Measurements from ENCODE around the gene FNDC11.

The FNDC11 gene

DNA sequence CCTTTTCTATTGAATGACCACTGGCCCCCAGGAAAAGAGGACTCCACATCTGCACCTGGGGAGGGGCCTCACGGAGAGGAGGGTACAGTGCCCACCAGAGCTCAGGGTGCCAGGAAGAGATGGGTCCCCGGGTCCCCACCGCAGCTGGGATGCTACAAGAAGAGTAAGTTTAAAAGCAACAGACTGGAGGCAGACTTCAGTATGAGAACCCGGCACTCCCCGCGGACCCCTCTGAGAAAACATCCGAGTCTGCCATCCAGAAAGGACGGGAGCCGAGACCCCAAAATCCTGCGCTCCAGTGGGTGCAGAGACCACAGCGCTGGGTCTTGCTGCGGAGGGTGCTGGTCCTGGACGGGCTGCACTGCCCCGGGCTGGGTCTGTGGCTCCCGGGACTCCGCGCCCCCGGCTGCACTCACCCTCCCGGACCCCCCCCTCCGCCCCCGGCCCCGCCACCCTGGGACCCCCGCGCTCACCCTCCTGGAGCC lies 19.7 kb downstream of the FNDC11 start:
- peak overlapping the region; percentile 77 for H3K4me3 ChIP-seq (ENCODE audit: insufficient read depth, low read depth, low read length, poor library complexity, severe bottlenecking)
- peaks cover 3% of the 10 kb centered on the region for H3K36me3 ChIP-seq (ENCODE audit: control insufficient read depth, insufficient read depth, low read length)
- no peaks in the 10 kb centered on the region for H3K9me3 ChIP-seq (ENCODE audit: control insufficient read depth, low read length)
- H3K27ac ChIP-seq (ENCODE audit: insufficient read depth, low read length, poor library complexity, severe bottlenecking) = peak overlapping the region; percentile 62
- no peaks in the 10 kb centered on the region for H3K27me3 ChIP-seq (replicated peaks; ENCODE audit: control insufficient read depth, insufficient read depth, low read length, poor library complexity, severe bottlenecking)
- DNase-seq = no peak
- peaks cover 19% of the 10 kb centered on the region for H3K4me1 ChIP-seq (ENCODE audit: control insufficient read depth, insufficient read depth, low read length, poor library complexity, severe bottlenecking)

DNA sequence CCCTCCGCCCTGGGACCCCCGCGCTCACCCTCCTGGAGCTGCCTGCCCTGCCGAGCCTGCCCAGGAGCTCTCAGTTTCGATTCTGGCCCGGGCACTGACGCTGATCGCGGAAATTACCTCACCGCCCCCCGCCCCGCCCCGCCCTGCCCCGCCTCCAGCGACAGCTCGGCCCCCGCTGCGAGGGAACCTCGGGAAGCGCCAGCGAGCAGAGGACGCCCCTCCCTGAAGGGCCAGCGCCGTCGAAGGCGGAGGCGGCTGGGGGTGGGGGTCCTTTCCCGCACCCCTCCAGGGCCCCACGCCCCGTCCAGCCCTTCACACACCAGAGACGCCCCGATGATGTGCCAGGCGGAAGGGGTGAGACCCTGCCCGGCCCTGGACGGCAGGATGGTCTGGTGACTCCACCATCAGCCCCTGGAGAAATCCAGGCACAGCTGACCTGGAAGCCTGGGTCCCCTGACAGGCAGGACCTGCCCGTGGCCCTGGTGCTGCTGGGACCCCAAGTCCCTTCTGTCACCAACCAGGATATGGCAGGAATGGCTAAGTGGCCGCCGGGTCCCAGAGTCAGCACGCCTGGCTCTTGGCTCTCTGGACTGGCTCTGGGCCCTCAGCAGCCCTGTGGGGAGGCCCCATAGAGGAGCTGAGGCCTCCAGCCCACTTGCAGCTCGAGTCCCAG lies 20.3 kb downstream of the FNDC11 start, which contains the start of gene HELZ2:
Gene HELZ2 (minus strand): TSS at position 84 of the 673 bp plus-strand sequence. CDS start 1,854 bp downstream, outside the sequence.
- H3K4me3 ChIP-seq (ENCODE audit: insufficient read depth, low read depth, low read length, poor library complexity, severe bottlenecking) = peak within 1 kb of the TSS; percentile 77
- peak within 1 kb of the TSS; percentile 62 for H3K27ac ChIP-seq (ENCODE audit: insufficient read depth, low read length, poor library complexity, severe bottlenecking)
- peak; percentile 57 to 67 (median 59) for DNase-seq
- no peaks in the 10 kb centered on the region for H3K9me3 ChIP-seq (ENCODE audit: control insufficient read depth, low read length)
- H3K36me3 ChIP-seq (ENCODE audit: control insufficient read depth, insufficient read depth, low read length) = peaks cover 3% of the 10 kb centered on the region
- no peaks in the 10 kb centered on the region for H3K27me3 ChIP-seq (replicated peaks; ENCODE audit: control insufficient read depth, insufficient read depth, low read length, poor library complexity, severe bottlenecking)
- H3K4me1 ChIP-seq (ENCODE audit: control insufficient read depth, insufficient read depth, low read length, poor library complexity, severe bottlenecking) = peaks cover 13% of the 10 kb centered on the region

DNA sequence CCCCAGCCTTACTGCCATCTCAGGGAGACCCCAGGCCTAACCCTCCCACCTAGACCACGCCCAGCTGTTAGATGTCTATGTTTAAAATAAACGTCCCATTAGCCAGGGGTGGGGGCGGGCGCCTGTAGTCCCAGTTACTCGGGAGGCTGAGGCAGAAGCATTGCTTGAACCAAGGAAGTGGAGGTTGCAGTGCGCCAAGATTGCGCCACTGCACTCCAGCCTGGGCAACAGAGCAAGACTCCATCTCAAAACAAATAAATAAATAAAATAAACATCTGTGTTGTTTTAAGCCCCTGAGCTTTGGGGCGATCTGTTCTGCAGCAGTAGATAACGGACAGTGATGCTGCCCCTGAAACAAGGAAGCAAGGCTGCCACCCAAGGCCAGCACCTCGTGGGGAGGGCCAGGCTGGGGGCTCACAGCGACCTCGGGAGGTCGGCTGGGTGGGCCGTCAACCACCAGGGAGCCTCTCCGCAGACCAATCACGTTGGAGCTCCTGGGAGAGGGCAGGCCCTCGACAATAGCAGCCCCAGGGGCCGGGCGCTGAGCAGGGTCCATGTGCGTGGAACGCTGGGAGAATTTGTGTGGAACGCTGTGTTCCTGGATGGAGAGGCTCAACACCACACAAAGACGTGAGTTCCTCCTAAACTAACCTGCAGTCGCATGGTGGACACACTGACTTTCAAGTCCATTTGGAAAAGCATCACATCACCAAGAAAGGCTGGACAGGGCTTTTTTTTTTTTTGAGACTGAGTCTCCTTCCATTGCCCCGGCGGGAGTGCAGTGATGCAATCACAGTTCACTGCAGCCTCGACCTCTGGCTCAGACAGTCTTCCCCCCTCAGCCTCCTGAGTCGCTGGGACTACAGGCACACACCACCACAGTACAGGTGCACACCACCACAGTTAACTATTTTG lies 21.1 kb downstream of the FNDC11 start:
- peaks cover 8% of the 10 kb centered on the region for H3K4me1 ChIP-seq (ENCODE audit: control insufficient read depth, insufficient read depth, low read length, poor library complexity, severe bottlenecking)
- peaks cover 3% of the 10 kb centered on the region for H3K36me3 ChIP-seq (ENCODE audit: control insufficient read depth, insufficient read depth, low read length)
- no peak for DNase-seq
- H3K27me3 ChIP-seq (replicated peaks; ENCODE audit: control insufficient read depth, insufficient read depth, low read length, poor library complexity, severe bottlenecking) = no peaks in the 10 kb centered on the region
- H3K27ac ChIP-seq (ENCODE audit: insufficient read depth, low read length, poor library complexity, severe bottlenecking) = no peak overlapping the region
- H3K4me3 ChIP-seq (ENCODE audit: insufficient read depth, low read depth, low read length, poor library complexity, severe bottlenecking) = no peak overlapping the region
- H3K9me3 ChIP-seq (ENCODE audit: control insufficient read depth, low read length) = no peaks in the 10 kb centered on the region

DNA sequence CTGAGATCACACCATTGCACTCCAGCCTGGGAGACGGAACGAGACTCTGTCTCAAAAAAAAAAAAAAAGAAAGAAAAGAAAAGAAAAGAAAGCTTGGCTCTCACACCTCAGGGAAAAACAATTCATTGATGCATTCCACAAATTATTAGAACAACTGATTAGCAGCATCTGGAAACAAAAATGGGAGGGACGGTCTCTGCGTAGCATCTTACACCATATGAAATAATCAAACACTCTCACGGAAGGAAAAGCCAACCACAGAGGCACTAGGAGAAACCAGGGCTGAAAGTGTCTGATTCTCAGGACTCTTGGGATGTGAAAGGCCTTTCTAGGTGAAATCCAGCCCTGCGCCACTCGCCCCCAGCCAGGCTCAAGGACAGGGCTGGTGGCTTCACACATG lies 22.4 kb downstream of the FNDC11 start:
- no peaks in the 10 kb centered on the region for H3K27me3 ChIP-seq (replicated peaks; ENCODE audit: control insufficient read depth, insufficient read depth, low read length, poor library complexity, severe bottlenecking)
- H3K36me3 ChIP-seq (ENCODE audit: control insufficient read depth, insufficient read depth, low read length) = peaks cover 3% of the 10 kb centered on the region
- H3K4me3 ChIP-seq (ENCODE audit: insufficient read depth, low read depth, low read length, poor library complexity, severe bottlenecking) = no peak overlapping the region
- H3K4me1 ChIP-seq (ENCODE audit: control insufficient read depth, insufficient read depth, low read length, poor library complexity, severe bottlenecking) = peaks cover 8% of the 10 kb centered on the region
- H3K9me3 ChIP-seq (ENCODE audit: control insufficient read depth, low read length) = no peaks in the 10 kb centered on the region
- no peak for DNase-seq
- no peak overlapping the region for H3K27ac ChIP-seq (ENCODE audit: insufficient read depth, low read length, poor library complexity, severe bottlenecking)

DNA sequence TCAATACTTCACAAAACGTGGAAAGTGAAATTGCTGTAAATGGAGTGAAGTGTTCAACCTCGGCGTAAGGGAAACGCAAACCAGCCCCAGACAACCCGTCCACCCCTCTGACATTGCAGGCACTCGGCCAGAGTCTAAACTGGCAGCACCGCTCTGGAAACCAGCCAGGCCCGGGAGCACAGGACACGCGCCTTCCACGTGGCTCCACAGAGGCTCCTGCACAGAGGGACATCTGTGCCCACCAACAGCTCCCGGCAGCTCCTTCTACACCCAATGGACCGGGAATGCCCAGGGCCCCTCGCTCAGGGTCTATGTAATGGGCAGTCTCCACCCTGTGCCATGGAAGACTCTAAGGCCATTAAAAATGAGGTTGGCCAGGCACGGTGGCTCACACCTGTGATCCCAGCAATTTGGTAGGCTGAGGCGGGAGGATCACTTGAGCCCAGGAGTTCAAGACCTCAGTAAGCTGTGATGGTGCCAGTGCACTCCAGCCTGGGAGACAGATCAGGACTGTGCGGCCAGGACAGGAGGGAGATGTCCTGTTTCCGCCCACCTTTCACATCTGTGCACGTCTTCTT lies 23.4 kb downstream of the FNDC11 start:
- Histone ChIP-seq H3K4me1 (ENCODE audit: control insufficient read depth, insufficient read depth, low read length, poor library complexity, severe bottlenecking) (peaks cover 8% of the 10 kb centered on the region), H3K27me3 (replicated peaks; ENCODE audit: control insufficient read depth, insufficient read depth, low read length, poor library complexity, severe bottlenecking) (no peaks in the 10 kb centered on the region)
- DNase-seq = no peak

DNA sequence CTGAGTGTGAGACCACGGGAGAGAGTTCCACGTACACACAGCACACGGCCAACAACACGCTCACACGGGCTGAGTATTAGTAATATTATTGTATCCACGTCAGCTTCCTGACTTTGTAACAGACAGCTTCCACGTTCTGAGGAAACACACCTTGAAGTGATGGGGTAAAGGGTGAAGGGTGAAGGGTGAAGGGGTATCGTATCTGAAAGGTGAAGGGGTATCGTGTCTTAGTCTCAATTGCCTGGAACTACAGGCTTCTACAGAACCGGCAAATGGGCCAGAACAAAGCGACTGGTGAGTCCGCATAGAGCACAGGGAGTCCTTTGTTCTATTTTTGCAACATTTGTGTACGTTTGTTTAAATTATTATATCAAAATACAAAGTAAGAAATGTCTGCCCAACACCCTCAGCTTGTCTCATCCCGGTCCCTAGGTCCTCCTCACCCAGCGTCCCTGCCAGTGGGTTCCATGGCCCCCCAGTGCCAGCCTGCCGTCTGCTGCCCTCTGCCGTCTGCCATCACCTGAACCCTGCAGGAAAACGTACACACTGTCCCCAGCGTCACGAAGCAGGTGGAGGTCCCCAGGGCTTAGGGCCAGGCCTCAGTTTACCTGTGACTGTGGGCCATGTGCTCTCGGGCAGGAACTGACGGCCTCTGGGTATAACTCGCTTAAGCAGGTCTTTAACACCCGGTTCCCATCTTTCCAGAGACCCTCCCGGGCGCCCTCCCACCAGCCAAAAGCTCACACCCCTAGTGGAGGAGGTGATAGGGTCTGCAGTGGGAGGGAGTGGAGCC lies 24.5 kb downstream of the FNDC11 start:
- no peaks in the 10 kb centered on the region for H3K9me3 ChIP-seq (ENCODE audit: control insufficient read depth, low read length)
- H3K4me3 ChIP-seq (ENCODE audit: insufficient read depth, low read depth, low read length, poor library complexity, severe bottlenecking) = no peak overlapping the region
- DNase-seq = no peak
- no peak overlapping the region for H3K27ac ChIP-seq (ENCODE audit: insufficient read depth, low read length, poor library complexity, severe bottlenecking)
- H3K36me3 ChIP-seq (ENCODE audit: control insufficient read depth, insufficient read depth, low read length) = no peaks in the 10 kb centered on the region
- peaks cover 3% of the 10 kb centered on the region for H3K4me1 ChIP-seq (ENCODE audit: control insufficient read depth, insufficient read depth, low read length, poor library complexity, severe bottlenecking)
- H3K27me3 ChIP-seq (replicated peaks; ENCODE audit: control insufficient read depth, insufficient read depth, low read length, poor library complexity, severe bottlenecking) = no peaks in the 10 kb centered on the region

More for the DNA sequence above, 23.4 kb downstream of the FNDC11 start:
- Histone ChIP-seq H3K9me3 (ENCODE audit: control insufficient read depth, low read length) (no peaks in the 10 kb centered on the region), H3K36me3 (ENCODE audit: control insufficient read depth, insufficient read depth, low read length) (no peaks in the 10 kb centered on the region), H3K4me3 (ENCODE audit: insufficient read depth, low read depth, low read length, poor library complexity, severe bottlenecking) (no peak overlapping the region), H3K27ac (ENCODE audit: insufficient read depth, low read length, poor library complexity, severe bottlenecking) (no peak overlapping the region)

DNA sequence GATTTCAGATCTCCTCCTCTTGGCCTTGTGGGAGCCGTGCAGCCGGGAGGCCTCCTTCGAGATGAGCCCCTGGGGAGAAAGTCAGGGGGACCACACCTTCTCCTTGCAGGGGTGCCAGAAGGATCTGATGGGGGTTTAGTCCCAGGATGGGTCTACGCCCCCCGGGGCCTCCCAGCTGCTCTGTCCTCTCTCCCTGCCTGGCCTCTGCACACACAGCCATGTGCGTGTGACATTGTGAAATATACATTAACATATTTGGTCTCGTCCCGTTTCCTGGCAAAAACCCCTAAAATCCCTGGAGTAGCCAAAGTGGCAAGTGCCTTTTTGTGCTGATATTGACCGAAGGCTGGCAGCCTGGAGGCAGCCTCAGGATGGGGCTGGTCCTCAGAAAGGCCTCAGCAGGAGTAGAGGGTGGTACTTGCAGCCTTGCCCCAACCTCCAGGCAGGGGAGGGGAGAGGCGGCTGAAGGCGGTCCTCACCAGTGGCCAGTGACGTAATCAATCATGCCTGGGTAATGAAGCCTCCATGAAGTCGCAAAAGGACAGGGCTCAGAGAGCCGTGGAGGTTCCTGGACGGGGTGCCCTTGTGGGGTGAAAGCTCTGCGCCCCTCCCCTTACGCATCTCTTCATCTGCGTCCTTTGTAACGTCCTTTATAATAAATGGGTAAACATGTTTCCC lies 25.2 kb downstream of the FNDC11 start:
- no peaks in the 10 kb centered on the region for H3K4me1 ChIP-seq (ENCODE audit: control insufficient read depth, insufficient read depth, low read length, poor library complexity, severe bottlenecking)
- no peak overlapping the region for H3K4me3 ChIP-seq (ENCODE audit: insufficient read depth, low read depth, low read length, poor library complexity, severe bottlenecking)
- no peaks in the 10 kb centered on the region for H3K9me3 ChIP-seq (ENCODE audit: control insufficient read depth, low read length)
- no peaks in the 10 kb centered on the region for H3K36me3 ChIP-seq (ENCODE audit: control insufficient read depth, insufficient read depth, low read length)
- no peaks in the 10 kb centered on the region for H3K27me3 ChIP-seq (replicated peaks; ENCODE audit: control insufficient read depth, insufficient read depth, low read length, poor library complexity, severe bottlenecking)
- no peak overlapping the region for H3K27ac ChIP-seq (ENCODE audit: insufficient read depth, low read length, poor library complexity, severe bottlenecking)
- no peak for DNase-seq

DNA sequence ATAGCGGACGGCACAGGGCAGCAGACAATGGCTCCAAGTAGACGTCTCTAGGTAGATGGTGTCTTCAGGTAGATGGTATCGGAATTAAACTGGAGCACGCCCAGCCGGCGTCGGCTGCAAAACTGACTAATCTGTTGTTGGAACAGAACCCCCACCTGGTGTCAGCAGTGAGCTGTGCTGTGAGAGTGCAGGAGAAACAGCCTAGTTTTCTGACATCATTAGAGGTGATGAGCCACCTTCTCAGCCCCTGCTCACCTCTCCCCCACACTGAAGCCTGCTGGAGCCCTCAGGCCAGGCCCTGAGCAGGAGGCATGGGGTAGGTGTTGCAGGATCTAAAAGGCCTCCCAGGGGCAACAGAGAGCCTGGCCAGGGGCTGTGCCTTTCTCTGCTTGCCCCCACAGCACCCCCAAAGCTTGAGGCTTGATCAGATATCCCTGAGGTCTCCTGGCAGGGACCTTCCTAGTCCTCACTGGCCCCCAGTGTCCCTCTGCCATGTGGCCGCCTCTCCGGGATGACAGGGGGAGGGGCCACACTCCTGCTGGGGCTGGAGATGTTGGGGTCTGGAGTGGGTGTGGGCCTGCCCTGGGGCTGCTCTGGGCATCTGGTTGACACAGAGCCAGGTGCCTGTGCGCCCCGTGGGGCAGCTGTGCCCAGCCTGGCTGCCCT lies 27.0 kb downstream of the FNDC11 start:
- Histone ChIP-seq H3K4me1 (ENCODE audit: control insufficient read depth, insufficient read depth, low read length, poor library complexity, severe bottlenecking) (no peaks in the 10 kb centered on the region), H3K36me3 (ENCODE audit: control insufficient read depth, insufficient read depth, low read length) (no peaks in the 10 kb centered on the region), H3K9me3 (ENCODE audit: control insufficient read depth, low read length) (no peaks in the 10 kb centered on the region), H3K27me3 (replicated peaks; ENCODE audit: control insufficient read depth, insufficient read depth, low read length, poor library complexity, severe bottlenecking) (no peaks in the 10 kb centered on the region), H3K4me3 (ENCODE audit: insufficient read depth, low read depth, low read length, poor library complexity, severe bottlenecking) (no peak overlapping the region), H3K27ac (ENCODE audit: insufficient read depth, low read length, poor library complexity, severe bottlenecking) (no peak overlapping the region)
- peak; percentile 47 to 51 (median 50) for DNase-seq

Measured in effector memory CD4-positive, alpha-beta T cell (primary cell).